ENCODE measurements around the gene ZFPL1.

Gene ZFPL1

GRCh38 chr11:65060913-65061408 is 23.1 kb upstream of the ZFPL1 start:
- no peak for DNase-seq

GRCh38 chr11:65063532-65063931 is 20.5 kb upstream of the ZFPL1 start:
- DNase-seq, result no peak

GRCh38 chr11:65064847-65065240 is 19.2 kb upstream of the ZFPL1 start:
- DNase-seq, result no peak

DNA sequence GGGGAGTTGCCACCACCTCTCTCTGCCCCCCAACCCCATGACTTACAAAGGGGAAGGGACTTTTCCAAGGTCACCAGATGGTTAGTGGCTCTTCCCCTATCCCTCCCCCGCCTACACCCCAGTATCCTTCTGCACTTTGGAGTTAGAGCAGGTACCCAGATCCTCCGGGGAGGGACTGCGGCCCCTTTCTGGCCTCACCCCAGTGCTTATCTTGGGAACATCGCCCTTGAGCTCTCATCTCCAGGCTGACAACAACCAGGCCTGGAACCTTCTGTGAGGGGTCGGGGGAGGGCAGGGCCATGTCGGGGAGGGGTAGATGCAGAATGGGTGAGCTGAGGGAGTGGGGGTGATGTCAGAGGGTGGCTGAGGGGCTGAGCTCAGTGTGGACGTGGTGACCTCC is 18.2 kb upstream of the ZFPL1 start:
- DNase-seq, result peak in 1 of 2 donors; percentile 51

DNA sequence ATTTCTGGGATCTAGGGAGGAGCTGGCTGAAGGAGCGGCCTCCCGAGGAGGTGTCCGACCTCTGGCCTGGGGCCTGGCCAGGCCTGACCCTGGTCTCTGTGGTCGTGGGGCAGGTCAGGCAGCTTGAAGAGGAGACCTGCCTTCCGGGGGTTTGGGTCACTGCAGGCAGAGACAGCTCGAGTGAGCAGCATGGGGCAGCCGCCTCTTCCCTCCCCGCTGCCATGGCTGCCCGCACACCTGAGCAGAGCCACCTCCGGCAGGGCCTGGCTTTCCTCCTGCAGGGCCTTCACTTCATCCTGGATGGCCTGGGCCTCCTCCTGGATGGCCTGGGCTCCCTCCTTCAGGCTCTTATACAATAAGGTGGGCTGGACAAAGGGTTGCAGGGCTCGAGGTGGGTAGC is 17.7 kb upstream of the ZFPL1 start:
- DNase-seq, result no peak

DNA sequence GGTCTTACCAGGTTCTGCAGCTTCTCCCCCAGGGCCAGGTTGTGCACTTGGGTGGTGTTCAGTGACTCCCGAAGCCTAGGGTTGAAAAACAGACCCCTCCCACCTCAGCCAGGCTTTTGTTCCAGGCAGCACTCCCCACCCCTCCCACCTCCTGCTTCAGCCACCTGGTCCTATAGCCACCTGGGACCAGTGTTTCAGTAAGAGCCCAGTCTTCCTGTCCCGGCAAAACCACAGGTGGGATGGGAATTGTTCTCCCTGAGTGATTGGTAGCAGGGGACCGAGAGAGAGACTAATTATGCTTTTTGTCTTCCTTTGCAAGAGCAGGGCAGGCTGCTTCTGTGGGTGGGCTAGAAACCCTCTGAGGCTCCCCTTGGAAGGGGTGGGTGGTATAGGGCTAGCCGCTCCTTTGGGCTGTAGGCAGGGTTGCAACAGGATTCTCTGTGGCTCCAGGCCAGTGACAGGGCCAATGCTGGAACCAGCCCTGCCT is 17.2 kb upstream of the ZFPL1 start:
- DNase-seq, result no peak

- DNase-seq, result no peak
These were observed 16.6 kb upstream of the ZFPL1 start for GRCh38 chr11:65067446-65067845.

DNA sequence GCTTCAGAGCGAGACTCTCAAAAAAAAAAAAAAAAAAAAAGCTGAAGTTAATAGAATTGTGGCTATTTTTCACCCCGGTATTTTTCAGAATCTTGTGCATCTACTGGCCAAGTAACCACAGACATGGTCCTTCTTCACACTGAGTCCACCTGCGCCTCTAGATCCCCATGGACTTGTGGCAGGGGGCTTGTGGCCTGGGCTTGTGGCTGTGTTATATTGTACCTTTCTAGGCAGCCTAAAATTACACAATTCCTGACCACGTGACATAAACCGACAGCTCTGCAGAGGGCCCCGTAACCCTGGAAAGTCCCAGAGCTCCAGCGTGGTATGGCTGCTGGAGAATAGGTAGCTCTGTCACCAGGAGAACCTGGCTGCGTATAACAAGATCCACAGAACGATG is 14.8 kb upstream of the ZFPL1 start:
- peak in 1 of 2 donors; percentile 50 for DNase-seq

GRCh38 chr11:65071907-65072630 is 12.0 kb upstream of the ZFPL1 start:
- DNase-seq, result peak; percentile 33 to 36

- no peak for DNase-seq
These were observed 11.4 kb upstream of the ZFPL1 start for GRCh38 chr11:65072631-65072966.

DNA sequence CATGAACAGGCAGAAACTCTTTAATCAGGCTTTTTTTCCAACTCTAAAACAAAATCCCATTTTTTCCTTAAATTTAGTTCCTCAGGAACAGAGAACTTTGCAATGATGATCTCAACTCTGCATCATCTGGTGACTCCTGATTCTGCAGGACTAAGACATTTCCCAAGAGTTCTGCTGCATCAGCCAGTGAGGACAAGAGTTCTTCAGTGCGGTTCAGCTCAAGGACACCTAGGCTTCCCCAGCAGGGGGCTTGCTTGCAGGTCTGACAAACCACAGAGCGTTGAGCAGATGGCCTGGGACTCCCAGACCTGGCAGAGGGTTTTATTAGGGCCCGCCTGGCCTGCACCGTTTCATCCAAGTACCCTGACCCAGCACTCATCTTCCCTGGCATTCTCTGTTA is 6.6 kb upstream of the ZFPL1 start:
- DNase-seq, result peak in 1 of 2 donors; percentile 34

DNA sequence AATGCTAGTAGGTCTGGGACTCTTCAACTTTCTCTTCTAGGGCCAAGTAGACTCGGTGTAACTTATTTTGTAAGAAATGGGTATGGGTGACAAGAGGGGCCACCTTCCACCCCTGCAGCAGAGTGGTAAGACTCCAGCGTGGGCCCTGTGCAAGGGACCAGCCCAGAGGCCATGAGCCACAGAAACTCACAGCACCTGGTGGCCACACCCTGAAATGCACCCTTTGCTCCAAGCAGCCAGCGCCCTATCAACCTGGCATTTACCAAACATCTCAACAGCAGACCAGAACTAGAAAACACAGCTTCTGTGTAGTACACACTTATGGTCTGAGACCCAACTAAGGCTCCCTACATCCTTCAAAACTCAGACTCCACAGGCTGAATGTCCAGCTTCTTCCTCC is 5.9 kb upstream of the ZFPL1 start:
- DNase-seq, result peak; percentile 27 to 73

- DNase-seq, result no peak
These were observed 5.2 kb upstream of the ZFPL1 start for GRCh38 chr11:65078786-65079342.

DNA sequence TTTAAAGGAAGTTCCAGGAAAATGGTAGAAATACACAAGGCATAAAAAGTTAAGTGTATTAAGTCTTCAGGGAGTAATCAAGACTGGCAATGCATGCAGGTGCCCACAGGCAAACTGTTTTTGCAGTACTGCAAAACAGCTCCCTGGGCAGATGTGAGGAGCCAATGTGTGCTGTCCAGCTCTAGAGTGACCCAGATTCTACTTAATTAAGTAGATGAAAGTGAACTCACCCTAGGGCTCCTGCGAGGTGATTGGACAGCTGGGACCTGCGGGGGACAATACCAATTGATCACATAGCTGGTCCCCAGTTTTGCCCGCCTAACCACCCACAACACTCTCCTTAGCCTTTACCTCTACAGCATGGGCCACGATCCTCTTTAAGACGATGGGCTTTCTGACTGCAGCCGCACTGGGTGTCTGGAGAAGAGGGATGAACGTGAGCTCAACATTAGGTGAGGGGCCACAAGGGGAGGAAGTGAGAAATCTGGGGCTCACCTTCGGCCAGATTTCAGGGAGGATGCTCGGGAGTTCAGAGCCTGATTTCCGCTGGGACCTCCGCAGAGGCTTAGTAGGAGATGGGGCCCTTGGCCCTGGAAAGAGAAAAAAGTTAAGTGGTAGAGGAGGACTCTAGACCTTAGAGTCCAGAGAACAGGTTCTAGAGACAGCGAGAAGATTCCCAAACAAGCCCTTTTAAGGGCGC is 738 bp upstream of the ZFPL1 start:
- DNase-seq, result no peak

GRCh38 chr11:65084598-65085375 is 765 bp downstream of the ZFPL1 start:
- DNase-seq, result no peak

GRCh38 chr11:65085446-65085845 is 1.4 kb downstream of the ZFPL1 start:
- DNase-seq, result peak; percentile 24 to 60

DNA sequence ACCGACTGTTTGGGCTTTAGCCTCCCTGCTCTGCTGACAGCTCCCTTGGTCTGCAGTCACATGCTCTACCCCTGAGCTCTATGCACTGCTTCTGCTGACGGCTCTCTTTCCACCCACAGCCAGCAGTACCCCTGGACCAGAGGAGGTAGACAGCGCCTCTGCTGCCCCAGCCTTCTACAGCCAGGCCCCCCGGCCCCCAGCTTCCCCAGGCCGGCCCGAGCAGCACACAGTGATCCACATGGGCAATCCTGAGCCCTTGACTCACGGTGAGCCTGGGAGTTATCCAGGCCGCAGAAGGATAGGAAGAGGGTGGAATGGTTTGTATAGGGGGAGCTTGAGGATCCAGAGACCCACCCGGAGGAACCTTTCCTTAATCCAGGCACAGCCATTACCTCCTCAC is 2.8 kb downstream of the ZFPL1 start:
- no peak for DNase-seq

- DNase-seq, result no peak
These were observed 3.2 kb downstream of the ZFPL1 start for GRCh38 chr11:65087216-65087615.

DNA sequence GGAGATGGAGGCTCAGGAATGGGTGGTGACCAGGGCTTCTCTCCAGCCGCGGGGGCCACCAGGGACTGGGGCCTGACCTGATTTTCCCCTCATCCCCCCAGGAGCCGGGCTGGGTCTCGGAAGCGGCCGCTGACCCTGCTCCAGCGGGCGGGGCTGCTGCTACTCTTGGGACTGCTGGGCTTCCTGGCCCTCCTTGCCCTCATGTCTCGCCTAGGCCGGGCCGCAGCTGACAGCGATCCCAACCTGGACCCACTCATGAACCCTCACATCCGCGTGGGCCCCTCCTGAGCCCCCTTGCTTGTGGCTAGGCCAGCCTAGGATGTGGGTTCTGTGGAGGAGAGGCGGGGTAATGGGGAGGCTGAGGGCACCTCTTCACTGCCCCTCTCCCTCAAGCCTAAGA is 3.8 kb downstream of the ZFPL1 start:
- DNase-seq, result no peak

GRCh38 chr11:65089621-65090020 is 5.6 kb downstream of the ZFPL1 start:
- no peak for DNase-seq

GRCh38 chr11:65090628-65091027 is 6.6 kb downstream of the ZFPL1 start:
- DNase-seq, result no peak

DNA sequence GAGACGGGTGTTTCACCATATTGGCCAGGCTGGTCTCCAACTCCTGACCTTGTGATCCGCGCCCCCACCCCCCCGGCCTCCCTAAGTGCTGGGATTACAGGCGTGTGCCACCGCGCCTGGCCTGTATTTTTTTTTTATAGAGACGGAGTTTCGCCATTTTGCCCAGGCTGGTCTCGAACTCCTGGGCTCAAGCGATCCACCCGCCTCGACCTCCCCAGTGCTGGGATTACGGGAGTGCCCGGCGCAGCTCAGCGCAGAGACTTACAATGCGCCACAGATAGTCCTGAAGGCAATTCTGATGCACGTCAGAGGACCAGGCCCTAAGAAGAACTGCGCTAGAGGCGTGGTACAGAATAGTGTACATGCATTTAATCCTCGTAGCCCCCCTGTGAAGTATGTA is 11.4 kb downstream of the ZFPL1 start:
- DNase-seq, result no peak
